ENCODE data around the gene TEX53. TPM values are rescaled to one million over a fixed set of nuclear protein-coding genes. Genes with fewer than 3 reads are reported as not detected.

Gene TEX53
- total RNA-seq, 2 donors from 2014 or later = not detected

DNA sequence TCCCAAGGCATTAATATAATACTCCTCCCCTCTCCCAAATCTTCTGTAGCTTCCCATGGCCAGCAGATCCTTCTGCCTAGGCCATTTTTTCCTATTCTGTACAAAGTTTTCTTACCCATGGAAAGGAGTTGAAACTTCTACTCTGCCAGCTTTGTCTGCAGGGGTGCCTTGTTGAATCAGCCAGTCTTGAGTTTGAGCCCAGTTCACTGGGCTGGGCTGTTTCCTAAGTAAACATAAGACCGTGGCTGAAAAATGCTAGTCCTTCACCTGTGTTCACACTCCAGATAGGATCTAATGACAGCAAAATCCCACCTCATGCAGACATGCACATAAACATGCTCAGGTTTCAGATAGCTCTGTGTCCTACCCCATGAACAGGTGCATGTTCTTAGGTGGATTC, 14.0 kb upstream of the TEX53 start:
- Histone ChIP-seq H3K36me3 (no peaks in the 10 kb centered on the region), H3K4me1 (no peaks in the 10 kb centered on the region), H3K27ac (no peak overlapping the region), H3K4me3 (no peak overlapping the region), H3K9me3 (peaks cover 0 to 8% of the 10 kb centered on the region in 2 donors), H3K27me3 (no peaks in the 10 kb centered on the region)
- no peak for DNase-seq (ENCODE audit: low spot score)
- TF ChIP-seq, protein P1, sequence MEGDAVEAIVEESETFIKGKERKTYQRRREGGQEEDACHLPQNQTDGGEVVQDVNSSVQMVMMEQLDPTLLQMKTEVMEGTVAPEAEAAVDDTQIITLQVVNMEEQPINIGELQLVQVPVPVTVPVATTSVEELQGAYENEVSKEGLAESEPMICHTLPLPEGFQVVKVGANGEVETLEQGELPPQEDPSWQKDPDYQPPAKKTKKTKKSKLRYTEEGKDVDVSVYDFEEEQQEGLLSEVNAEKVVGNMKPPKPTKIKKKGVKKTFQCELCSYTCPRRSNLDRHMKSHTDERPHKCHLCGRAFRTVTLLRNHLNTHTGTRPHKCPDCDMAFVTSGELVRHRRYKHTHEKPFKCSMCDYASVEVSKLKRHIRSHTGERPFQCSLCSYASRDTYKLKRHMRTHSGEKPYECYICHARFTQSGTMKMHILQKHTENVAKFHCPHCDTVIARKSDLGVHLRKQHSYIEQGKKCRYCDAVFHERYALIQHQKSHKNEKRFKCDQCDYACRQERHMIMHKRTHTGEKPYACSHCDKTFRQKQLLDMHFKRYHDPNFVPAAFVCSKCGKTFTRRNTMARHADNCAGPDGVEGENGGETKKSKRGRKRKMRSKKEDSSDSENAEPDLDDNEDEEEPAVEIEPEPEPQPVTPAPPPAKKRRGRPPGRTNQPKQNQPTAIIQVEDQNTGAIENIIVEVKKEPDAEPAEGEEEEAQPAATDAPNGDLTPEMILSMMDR (IDR thresholded peaks at IDR 0.05) = no peak

DNA sequence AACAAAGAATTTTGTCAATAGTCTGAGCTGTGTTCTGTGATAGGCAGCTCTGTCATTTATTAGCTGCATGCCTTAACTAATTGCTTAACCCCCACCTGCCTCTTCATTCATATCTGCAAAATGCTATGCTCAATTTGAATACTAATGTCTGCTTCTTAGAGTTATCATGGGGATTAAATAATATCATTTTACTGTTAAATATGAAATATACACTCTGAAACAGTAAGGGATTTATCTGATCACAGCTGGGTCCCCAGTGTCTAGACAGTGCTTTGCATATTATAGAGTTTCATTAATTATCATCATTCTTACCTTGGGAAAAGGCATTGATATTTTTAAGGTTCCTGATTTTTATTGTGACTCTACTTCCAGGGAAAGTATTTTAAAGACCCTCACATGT, 12.4 kb upstream of the TEX53 start:
- no peak overlapping the region for H3K4me3 ChIP-seq
- DNase-seq (ENCODE audit: low spot score) = no peak
- H3K27ac ChIP-seq = no peak overlapping the region
- TF ChIP-seq, protein P1 (IDR thresholded peaks at IDR 0.05) = no peak
- no peaks in the 10 kb centered on the region for H3K27me3 ChIP-seq
- no peaks in the 10 kb centered on the region for H3K36me3 ChIP-seq
- peaks cover 0 to 8% of the 10 kb centered on the region in 2 donors for H3K9me3 ChIP-seq
- no peaks in the 10 kb centered on the region for H3K4me1 ChIP-seq

DNA sequence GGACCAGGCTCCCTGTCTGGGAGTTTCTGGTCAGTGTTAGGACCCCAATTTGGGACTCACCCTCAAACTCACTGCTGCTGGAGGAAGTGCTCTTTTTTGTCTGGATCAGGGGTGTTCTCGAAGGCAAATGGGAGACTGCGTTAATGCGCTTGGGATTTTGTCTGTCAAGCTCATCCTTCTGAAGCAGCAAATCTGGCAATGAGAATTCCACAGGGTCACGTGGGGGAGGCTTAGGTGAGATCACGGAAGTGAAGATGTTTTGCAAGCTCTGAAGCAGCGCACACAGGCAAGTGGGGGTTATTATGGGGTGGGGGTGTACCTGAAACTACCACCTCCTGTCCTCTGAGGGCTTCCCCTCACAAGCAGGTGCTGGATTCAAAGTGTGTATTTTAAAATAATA, 10.5 kb upstream of the TEX53 start:
- Histone ChIP-seq H3K36me3 (no peaks in the 10 kb centered on the region), H3K9me3 (peaks cover 0 to 8% of the 10 kb centered on the region in 2 donors), H3K4me3 (no peak overlapping the region), H3K27me3 (no peaks in the 10 kb centered on the region), H3K4me1 (no peaks in the 10 kb centered on the region), H3K27ac (no peak overlapping the region)
- TF ChIP-seq, protein P1 (IDR thresholded peaks at IDR 0.05) = no peak
- no peak for DNase-seq (ENCODE audit: low spot score)

- no peak overlapping the region for H3K4me3 ChIP-seq
- no peaks in the 10 kb centered on the region for H3K4me1 ChIP-seq
- H3K27ac ChIP-seq = no peak overlapping the region
- peaks cover 0 to 8% of the 10 kb centered on the region in 2 donors for H3K9me3 ChIP-seq
- H3K27me3 ChIP-seq = no peaks in the 10 kb centered on the region
- TF ChIP-seq, protein P1 (IDR thresholded peaks at IDR 0.05) = no peak
- H3K36me3 ChIP-seq = no peaks in the 10 kb centered on the region
- DNase-seq (ENCODE audit: low spot score) = no peak
These were observed 9.2 kb upstream of the TEX53 start for GRCh38 chr9:114666851-114667250.

DNA sequence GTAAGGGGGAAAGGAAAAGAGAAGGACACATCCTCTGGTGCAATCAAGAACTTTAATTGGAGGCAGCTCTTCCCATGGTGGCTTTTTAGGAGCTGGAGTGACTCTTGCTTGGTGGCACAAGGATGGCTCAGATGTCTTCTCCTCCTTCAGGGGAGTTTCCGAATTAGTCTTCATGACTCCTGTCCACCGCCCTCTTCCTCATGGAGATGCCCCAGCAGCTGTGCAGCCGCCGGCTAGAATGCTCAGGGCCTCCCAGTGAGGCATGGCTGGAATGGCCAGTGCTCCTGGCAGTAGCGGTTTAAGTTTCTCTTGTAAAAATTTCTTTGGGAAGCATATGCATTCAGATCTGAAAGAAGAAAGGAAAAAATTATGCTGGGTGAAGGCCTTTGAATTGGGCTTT, 8.8 kb upstream of the TEX53 start:
- DNase-seq (ENCODE audit: low spot score) = no peak
- Histone ChIP-seq H3K9me3 (peaks cover 0 to 8% of the 10 kb centered on the region in 2 donors), H3K4me1 (no peaks in the 10 kb centered on the region), H3K27ac (no peak overlapping the region), H3K27me3 (no peaks in the 10 kb centered on the region), H3K36me3 (no peaks in the 10 kb centered on the region), H3K4me3 (no peak overlapping the region)
- TF ChIP-seq, protein P1 (IDR thresholded peaks at IDR 0.05) = no peak

- no peak overlapping the region for H3K27ac ChIP-seq
- H3K4me1 ChIP-seq = no peaks in the 10 kb centered on the region
- no peak overlapping the region for H3K4me3 ChIP-seq
- H3K36me3 ChIP-seq = no peaks in the 10 kb centered on the region
- DNase-seq (ENCODE audit: low spot score) = no peak
- no peaks in the 10 kb centered on the region for H3K9me3 ChIP-seq
- H3K27me3 ChIP-seq = no peaks in the 10 kb centered on the region
- TF ChIP-seq, protein P1 (IDR thresholded peaks at IDR 0.05) = no peak
These were observed 6.6 kb upstream of the TEX53 start for GRCh38 chr9:114664181-114664580.

Data from right atrium auricular region (tissue), 2 donors.